ENCODE measurements around the gene GYS2. TPM values are rescaled to one million over a fixed set of nuclear protein-coding genes. Genes with fewer than 3 reads are reported as not detected.
A peak's percentile ranks its signal among the peaks of the same experiment; 100 is the strongest.

The GYS2 gene
- total RNA-seq, 1 donor from 2014 or later, result not detected

DNA sequence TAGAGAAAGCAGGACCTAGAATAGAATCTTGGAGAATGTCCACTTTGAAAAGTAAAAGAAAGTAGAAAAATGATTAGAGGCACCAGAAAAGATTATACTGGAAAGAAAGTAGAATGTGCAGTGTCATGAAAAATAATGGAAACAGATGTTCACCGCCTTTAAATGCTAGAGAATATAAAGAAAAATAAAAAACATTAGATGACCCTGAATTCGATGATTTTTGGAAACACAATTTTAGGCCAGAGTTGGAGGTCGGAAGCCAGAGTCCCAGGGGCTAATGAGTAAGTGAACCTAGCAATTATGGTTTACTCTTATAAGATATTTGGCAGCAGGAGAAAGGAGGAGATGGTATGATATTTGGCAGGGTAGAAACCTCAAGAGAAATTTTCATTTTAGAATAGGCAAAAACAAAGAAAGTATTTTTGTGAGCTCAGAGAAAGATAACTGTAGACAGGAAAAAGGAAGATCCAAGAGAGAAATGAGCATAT lies 37.7 kb downstream of the GYS2 start:
- H3K4me3 Mint-ChIP-seq (ENCODE audit: low read depth), result no peak overlapping the region
- no peaks in the 10 kb centered on the region for H3K9me3 Mint-ChIP-seq (ENCODE audit: low read depth)
- no peak overlapping the region for H3K27ac Mint-ChIP-seq
- peaks cover 12% of the 10 kb centered on the region for H3K4me1 Mint-ChIP-seq (ENCODE audit: low read depth)
- H3K36me3 Mint-ChIP-seq (ENCODE audit: insufficient read depth), result no peaks in the 10 kb centered on the region
- TF ChIP-seq, protein P1, sequence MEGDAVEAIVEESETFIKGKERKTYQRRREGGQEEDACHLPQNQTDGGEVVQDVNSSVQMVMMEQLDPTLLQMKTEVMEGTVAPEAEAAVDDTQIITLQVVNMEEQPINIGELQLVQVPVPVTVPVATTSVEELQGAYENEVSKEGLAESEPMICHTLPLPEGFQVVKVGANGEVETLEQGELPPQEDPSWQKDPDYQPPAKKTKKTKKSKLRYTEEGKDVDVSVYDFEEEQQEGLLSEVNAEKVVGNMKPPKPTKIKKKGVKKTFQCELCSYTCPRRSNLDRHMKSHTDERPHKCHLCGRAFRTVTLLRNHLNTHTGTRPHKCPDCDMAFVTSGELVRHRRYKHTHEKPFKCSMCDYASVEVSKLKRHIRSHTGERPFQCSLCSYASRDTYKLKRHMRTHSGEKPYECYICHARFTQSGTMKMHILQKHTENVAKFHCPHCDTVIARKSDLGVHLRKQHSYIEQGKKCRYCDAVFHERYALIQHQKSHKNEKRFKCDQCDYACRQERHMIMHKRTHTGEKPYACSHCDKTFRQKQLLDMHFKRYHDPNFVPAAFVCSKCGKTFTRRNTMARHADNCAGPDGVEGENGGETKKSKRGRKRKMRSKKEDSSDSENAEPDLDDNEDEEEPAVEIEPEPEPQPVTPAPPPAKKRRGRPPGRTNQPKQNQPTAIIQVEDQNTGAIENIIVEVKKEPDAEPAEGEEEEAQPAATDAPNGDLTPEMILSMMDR (IDR thresholded peaks at IDR 0.05; ENCODE audit: unreplicated experiment), result no peak
- H3K27me3 Mint-ChIP-seq, result no peaks in the 10 kb centered on the region
- no peak for DNase-seq (ENCODE audit: low spot score, unreplicated experiment)

DNA sequence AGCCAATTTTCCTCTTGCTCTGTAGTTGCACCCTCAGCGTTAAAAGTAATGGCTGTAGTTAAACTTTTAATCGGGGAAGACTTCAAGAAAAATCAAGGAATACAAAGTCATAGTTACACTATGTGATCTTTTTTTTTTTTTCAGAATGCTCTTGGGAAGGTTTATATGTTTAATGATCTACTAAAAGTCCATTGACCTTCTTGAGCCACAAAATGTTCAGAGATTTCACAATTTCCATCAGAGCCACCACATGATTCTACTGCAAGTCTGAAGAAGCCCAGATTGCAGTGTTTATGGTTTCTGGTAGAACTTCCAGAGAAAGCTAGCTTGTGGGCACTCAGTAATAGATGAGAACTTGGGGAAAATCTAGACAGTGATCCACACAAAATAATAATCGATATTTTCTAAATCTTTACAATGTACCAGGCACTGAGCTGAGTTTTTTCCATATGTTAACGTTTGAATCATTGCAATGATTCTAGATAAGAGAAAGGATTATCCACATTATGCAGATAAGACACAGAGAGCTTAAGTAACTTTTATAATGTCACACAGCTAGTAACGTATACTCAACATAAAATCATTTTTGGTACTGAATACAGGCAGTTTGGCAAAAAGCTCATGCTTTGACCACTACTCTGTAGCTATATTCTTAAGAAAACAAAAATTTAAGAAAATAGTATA lies 38.3 kb downstream of the GYS2 start:
- no peak overlapping the region for H3K27ac Mint-ChIP-seq
- DNase-seq (ENCODE audit: low spot score, unreplicated experiment), result no peak
- H3K9me3 Mint-ChIP-seq (ENCODE audit: low read depth), result no peaks in the 10 kb centered on the region
- TF ChIP-seq, protein P1 (IDR thresholded peaks at IDR 0.05; ENCODE audit: unreplicated experiment), result no peak
- H3K27me3 Mint-ChIP-seq, result no peaks in the 10 kb centered on the region
- H3K4me3 Mint-ChIP-seq (ENCODE audit: low read depth), result no peak overlapping the region
- H3K4me1 Mint-ChIP-seq (ENCODE audit: low read depth), result peaks cover 12% of the 10 kb centered on the region
- no peaks in the 10 kb centered on the region for H3K36me3 Mint-ChIP-seq (ENCODE audit: insufficient read depth)

DNA sequence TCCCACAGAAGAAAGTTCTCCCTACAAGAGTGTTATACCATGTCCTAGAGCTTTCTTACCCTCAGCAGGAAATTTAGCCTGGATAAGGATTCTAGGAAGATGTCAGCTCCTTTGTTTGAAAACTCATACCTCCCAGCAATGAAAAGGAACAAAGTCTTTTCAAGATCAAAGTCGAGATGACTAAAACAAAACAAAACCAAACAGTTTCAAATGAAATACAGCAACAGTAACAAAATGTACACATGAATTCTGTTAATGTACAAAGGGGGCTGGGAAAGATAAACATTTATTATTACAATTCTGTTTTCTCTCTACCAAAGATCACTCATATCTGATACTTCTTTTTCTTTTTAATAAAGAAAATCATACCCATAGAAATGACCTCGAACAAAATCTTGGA lies 41.8 kb downstream of the GYS2 start:
- TF ChIP-seq, protein P1 (IDR thresholded peaks at IDR 0.05; ENCODE audit: unreplicated experiment), result no peak
- peaks cover 12% of the 10 kb centered on the region for H3K4me1 Mint-ChIP-seq (ENCODE audit: low read depth)
- H3K9me3 Mint-ChIP-seq (ENCODE audit: low read depth), result peaks cover 3% of the 10 kb centered on the region
- H3K27ac Mint-ChIP-seq, result peak overlapping the region; percentile 3
- no peak for DNase-seq (ENCODE audit: low spot score, unreplicated experiment)
- H3K36me3 Mint-ChIP-seq (ENCODE audit: insufficient read depth), result no peaks in the 10 kb centered on the region
- H3K27me3 Mint-ChIP-seq, result no peaks in the 10 kb centered on the region
- no peak overlapping the region for H3K4me3 Mint-ChIP-seq (ENCODE audit: low read depth)

DNA sequence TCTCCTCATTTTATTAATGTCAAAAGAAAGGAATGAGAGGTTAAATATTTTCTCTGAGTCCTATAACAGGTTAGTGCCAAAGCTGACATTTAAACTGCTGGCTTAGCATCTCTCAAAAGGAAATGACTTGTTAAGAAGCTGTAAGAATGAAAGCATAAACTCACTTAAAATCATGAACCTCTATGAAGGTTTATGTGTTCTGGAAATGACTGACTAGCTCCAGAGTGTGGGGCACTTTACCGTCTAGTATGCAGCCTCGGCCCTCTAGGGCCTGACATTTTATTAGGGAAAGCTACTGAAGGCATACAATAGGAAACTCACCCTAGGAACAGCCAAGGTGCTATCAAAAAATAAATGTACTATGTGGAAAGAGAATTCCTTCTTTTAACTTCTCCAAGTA lies 43.5 kb downstream of the GYS2 start:
- no peak for DNase-seq (ENCODE audit: low spot score, unreplicated experiment)
- Mint-ChIP-seq H3K9me3 (ENCODE audit: low read depth) (peaks cover 8% of the 10 kb centered on the region), H3K4me3 (ENCODE audit: low read depth) (no peak overlapping the region), H3K36me3 (ENCODE audit: insufficient read depth) (no peaks in the 10 kb centered on the region), H3K27me3 (no peaks in the 10 kb centered on the region), H3K27ac (no peak overlapping the region), H3K4me1 (ENCODE audit: low read depth) (peaks cover 10% of the 10 kb centered on the region)
- TF ChIP-seq, protein P1 (IDR thresholded peaks at IDR 0.05; ENCODE audit: unreplicated experiment), result no peak

DNA sequence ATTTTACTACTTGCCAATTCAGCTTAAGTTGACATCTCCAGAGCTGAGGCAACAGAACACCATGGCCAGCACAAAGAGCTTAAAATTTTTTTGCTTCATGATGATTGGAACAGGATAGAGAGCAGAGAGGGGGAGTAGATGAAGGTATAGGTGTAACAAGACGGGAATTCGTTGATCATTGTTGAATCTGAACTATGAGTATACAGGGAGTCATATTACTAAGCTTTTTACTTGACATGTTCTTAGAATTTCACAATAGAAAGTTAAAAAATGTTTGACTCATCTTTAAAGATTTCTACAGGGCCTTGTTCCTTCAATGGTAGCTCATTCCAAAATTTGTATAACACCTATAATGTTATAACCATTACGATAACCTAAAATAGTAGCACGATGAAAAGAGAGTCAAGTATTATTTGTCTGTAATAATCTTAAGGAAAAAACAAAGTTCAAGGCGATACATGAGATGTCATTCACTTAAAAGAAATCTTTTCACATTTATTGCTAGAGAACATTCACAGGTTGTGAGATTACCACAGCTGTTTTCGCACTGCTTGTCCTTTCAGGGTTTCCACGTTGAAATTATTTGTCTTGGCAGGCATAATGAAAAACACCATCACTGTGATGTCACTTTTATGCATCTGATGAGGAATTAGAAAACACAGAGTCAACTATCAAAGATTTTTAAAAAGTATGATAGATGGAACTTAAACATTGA lies 44.6 kb downstream of the GYS2 start:
- H3K27ac Mint-ChIP-seq, result no peak overlapping the region
- peaks cover 8% of the 10 kb centered on the region for H3K4me1 Mint-ChIP-seq (ENCODE audit: low read depth)
- H3K36me3 Mint-ChIP-seq (ENCODE audit: insufficient read depth), result no peaks in the 10 kb centered on the region
- H3K4me3 Mint-ChIP-seq (ENCODE audit: low read depth), result no peak overlapping the region
- peaks cover 8% of the 10 kb centered on the region for H3K9me3 Mint-ChIP-seq (ENCODE audit: low read depth)
- no peaks in the 10 kb centered on the region for H3K27me3 Mint-ChIP-seq
- TF ChIP-seq, protein P1 (IDR thresholded peaks at IDR 0.05; ENCODE audit: unreplicated experiment), result no peak
- no peak for DNase-seq (ENCODE audit: low spot score, unreplicated experiment)
